COLO668 (cell line): ENCODE data around the gene PAOX.

Experiments
- DNase-seq: peaks from one replicate; lab custom pipeline; 2025; ENCODE audit not compliant: unreplicated experiment; lab: John Stamatoyannopoulos, UW

The PAOX gene

DNA sequence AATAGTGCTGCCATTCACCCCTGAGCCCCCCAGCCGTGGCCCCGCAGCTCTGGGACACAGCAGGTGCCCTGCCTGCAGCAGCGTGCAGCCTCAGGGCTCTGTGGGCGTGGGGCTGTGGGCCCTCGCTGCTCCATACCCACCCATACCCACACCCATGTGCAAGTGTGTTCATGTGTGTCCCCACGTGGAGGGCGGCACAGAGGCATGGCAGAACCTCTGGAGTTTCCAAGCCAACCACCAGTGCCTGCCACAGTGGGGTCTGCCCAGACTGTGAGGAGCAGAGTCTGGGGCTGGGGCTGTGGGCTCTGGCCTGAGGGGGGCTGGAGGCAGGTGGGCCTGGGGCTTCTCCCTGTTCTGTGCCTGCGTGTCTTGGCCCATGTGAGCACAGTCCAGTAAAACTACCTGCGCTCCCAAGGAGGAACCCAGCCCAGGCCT, 29.5 kb upstream of the PAOX start:
- no peak for DNase-seq

DNA sequence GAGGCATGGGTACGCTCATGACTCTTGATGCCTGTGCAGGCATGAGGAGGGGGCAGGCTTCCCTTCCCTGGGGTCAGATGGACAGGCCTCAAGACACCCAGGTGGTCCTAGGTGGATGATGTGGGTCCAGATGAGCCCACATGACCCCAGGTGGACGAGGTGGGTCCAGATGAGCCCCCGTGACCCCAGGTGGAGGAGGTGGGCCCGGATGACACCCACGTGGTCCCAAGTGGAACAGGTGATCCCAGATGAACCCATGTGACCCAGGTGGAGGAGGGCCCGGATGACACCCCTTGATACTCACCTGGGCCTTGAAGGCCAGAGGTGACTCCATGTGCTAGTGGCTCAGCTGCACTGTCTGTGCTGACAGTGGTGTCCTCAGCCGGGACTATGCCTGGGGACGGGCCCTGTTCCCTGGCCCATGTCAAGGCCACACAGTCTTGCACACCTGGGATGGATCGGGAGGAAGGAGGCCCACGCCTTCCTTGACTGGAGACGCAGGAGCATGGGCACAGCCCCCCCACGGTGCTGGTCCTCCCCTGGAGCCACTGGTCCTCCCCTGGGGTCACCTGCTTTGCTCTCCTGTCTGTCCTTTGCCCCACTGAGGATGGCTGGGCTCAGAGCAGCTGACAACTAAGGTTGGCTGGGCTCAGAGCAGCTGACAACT, 28.6 kb upstream of the PAOX start:
- no peak for DNase-seq

DNA sequence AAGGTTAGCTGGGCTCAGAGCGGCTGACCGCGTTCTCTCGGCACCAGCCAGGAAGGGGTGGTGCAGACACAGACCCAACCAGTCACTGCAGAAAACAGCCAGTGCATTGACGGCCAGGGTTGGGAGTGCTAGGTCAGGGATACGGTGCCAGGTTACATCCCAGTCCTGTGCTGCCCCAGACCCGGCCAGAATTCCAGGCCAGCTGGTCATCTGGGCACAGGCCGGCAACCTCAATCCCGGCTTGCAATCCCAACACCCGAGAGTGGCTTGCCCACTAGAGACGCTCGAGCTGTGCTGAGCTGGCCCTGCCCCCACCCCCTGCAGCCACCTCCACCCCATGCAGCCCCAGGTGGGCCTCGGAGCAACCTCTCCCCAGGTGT, 28.1 kb upstream of the PAOX start:
- no peak for DNase-seq

DNA sequence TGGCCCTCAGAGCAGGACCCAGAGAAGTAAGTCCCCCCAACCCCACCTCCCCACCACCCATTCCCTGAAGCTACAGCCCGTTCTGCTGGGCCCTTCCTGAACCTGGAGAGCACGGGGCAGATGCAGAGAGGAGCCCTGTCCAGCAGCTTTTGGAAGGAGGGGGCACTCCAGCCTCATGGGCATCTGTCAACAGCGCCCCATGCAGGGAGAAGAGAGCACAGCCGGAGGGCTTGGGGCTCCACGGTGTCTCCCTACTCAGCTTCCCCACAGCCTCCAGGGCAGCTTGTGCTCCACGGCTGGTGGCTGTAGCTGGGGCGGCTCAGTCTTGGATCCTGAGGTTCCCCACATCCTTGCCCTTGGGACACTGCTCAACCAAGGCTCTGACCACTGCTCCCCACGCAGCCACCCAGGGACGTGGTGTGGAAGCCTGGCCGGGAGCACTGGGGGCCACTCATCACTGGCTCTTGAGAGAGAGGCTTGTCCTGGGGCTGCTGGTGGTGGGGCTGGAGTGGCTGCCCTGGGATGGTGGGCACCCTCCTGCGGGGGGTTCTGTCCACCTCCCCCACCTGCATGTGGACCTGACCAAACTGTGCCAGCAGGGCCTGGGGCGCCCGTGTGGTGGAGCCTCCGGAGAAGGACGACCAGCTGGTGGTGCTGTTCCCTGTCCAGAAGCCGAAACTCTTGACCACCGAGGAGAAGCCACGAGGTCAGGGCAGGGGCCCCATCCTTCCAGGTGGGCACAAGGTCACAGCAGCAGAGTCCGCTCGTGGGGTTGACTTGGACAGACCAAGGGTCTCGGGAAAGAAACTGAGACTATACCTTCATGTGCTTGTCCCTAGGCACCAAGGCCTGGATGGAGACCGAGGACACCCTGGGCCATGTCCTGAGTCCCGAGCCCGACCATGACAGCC, 27.4 kb upstream of the PAOX start:
- no peak for DNase-seq

DNA sequence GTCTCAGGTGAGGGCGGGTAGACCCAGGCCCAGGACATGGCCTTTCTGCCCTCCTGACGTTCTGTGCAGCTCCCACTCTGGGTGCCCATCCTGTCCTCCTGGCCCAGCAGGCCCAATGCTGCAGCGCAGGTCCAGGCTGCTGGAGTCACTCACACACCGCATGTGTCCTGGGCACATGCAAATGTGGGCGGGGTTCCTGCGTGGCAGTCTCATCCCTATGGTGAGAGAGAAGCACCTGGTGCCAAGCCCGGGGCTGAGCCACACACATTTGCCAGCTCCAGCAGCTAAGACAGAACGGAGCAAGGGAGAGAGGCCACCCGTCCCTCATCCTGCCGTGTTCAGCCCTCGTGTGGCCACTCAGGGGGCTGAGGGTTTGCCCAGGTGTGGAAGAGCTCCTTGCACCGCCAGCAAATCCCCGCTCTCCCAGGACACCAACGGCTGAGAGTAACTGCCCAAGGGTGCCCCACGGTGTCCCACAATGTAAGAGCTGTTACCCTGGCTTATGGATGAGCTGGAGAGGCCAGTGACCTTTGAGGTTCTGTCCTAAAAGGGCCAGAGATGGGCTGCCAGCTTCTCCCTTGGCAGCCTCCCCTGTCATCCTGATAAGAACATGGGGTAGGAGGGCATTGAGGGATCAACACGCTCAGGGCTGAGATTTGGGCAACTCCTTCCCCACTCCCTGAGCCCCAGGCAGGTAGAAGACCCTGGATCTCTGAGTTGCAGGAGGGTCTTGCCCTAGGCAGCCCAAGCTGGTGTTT, 25.7 kb upstream of the PAOX start:
- DNase-seq: peak; percentile 16

DNA sequence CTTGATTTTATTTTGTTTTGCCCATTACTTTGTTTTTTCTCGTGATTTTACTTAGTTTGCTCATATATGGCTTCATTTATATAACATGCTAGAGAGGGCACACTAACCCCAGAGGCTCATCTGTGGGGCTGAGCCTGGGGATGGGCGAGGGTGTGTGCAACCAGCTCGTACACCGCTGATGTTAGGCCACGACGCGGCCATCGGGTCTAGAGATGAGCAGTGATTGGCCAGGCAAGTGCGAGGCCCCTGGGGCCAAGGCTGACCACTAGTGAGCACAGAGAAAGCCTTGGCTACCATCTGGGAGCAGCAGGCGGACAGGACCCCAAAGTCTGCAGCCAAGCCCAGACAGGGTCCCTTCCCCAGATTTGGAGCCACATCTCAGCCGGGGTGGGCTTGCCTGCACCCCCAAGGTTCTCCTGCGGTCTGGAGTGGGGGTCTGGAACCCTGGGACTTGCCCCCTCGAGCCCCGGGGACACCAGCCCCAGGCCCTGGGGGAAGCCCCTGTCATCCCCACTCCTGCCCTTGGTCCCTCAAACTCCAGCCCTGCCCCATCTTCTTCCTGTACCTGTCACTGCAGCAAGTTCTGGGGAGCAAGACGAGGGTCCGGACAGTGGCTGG, 25.0 kb upstream of the PAOX start:
- no peak for DNase-seq

DNA sequence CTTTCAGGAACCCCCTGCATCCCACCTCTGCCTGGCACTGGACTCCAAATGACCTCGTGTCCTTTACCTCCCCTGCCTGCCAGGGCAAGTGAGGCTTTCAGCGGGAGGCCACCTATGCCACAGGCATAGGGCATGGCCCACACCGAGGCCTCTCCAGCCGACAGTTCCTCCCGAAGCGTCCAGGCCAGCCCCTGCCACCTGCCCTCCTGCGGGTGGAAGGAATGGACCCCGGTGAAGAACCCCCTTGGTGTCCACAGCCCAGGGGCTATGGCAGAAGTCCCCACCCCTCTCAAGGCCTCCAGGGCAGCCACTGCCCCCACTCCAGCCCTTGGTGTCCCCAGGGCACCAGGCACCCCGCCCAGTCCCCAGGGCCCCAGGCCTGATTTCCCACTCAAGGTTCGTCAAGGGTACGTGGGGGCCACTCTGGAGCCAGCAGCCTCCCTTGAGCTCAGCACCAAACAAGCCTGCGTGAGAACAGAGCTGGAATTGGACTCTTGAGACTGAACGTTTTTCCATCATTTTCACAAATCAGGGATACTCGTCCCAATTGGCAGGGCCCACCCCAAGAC, 24.3 kb upstream of the PAOX start:
- no peak for DNase-seq

DNA sequence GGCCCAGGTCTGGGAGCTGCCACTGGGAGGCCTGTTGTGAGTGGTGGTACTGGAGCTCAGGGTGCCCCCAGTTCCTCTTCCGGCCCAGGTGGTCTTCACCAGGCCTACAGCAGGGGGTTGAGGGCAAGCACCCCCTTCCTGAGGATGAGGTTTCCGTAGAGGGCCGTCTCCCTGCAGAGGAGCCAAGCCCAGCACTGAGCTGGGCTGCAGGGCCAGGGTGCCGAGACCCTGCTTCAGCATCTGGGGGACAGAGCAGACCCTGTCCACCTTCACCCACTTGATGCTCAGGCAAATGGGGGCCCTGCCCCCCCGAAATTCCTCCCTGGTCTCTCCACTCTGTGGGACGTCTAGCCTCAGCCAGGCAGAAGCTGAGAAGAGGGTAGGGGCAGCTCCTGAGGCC, 23.8 kb upstream of the PAOX start:
- DNase-seq: no peak

DNA sequence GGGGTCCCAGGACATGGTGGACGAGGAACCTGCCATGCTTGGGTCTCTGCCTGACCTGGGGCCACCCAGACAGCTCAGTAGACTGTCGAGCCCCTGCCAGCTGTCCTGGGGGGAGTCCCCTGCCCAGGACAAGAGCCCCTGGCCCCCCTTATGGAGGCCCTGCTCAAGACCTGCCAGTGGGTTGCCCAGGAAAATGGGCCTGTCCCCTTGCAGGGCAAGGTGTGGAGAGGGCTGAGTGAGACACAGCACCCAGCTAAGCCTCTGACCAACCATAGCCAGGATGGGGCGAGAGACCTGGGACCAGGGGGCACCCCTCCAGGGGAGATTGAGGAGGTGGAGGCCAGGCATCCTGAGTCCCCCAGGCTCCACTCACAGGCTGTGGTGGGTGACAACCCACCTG, 23.1 kb upstream of the PAOX start:
- no peak for DNase-seq

DNA sequence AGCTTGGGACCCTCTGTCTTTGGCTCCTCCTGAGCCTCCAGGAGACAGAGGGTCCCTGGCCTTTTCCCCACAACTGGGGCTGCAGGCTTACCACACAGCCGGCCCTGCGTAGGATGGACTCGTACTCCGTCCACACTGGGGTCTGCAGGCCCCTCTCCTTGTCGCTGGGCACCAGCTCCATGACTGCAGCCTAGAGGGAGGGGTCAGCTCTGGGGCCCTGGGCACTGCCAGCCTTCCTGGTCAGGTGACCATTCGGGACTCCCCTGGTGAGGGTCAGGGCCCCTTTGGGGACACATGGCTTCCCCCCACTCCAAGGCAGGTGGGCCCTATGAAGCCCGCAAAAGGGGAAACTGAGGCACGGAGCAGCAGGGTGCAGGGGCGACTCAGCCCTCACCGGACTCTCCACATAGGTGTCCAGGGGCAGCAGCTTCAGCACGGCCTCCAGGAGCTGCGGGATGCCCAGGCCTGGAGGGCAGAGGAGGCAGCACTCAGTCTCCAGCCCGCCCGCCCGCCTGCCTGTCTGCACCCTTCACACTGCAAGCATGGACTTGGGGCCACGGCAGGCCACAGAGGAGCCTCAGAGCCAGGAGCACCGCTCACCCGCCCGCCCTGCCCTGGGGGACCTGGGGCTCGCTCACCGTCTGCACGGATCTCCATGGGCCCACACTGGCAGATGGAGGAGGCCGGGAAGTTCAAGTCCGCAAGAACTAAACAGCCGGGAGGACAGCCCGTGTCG, 22.3 kb upstream of the PAOX start:
- DNase-seq: no peak

DNA sequence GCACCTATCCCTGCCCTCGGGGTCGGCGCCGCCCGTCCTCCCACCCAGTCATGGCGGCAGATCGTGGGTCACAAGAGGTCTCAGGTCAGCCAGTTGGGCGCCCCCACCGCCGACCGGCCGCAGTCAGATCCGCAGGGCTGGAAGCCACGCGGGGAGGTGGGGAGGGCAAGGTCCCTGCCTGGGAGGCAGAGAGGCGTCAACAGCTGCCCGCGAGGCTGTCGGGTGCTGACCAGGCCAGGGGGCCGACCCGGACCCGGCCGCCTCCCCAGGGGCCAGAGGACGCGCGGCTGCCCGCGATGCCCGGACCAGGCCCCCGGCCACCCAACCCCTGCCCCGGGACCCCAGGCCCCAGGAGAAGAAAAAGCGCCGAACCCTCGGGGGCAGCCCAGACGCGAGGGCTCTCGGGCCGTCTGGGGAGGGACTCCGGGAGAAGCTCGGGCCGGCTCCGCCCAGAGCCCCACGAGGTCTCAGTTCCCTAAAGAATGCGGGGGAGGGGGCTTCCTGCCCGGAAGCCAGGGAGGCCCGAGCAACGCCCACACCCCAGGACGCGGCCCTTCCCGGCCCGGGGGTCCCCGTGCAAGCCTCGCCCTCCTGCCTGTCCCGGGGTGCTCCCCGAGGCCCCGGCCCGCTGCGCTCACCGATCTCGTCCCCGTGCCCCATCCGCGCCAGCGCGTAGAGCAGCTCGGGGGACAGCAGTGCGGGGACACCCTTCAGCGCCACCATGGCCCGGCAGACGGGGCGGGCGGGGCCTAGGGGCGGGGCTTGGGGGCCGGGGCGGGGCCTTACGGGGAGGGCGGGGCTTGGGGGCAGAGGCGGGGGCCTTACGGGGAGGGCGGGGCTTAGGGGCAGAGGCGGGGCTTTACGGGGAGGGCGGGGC, 21.5 kb upstream of the PAOX start, which contains the start of gene FUOM:
Gene FUOM, minus strand, starts transcription at position 735 of the 877 bp plus-strand sequence. Its CDS starts 12 bp downstream, at position 723.
- DNase-seq: no peak

DNA sequence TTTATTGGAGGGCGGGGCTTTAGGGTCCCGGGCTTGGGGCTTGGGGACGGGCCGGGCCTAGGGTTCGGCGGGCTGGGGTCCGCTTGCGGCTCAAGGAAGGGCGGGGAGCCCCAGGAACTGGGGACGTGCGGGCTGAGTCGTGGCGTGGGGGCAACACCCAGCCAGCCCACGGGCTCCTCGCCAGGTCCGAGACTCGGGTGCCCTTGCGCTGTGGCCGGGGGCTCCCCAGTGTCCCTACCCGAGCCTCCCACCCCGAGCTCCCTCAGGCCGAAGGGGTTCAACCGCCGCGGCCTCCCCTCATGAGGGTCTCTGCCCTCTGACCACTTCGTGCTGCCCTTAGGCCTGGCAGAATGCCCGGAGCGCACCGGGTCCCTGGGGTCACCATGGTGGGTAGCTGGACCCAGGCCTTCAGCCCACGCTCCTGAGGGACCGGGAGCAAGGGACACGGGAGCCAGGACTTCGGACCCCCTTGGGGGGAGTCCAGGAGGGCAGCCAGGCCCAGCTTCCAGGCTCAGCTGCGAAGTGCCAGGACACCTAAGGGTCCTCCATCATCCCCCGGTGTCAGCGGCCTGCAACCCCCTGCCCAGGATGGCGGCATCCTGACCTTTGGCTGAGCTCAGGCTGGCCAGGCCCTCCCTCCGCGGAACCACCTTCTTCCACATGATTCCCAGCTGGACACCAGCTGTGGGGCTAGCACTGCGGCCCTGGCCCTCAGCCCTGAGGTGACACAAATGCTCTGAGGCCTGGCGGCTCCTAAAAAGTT, 20.7 kb upstream of the PAOX start:
- no peak for DNase-seq

DNA sequence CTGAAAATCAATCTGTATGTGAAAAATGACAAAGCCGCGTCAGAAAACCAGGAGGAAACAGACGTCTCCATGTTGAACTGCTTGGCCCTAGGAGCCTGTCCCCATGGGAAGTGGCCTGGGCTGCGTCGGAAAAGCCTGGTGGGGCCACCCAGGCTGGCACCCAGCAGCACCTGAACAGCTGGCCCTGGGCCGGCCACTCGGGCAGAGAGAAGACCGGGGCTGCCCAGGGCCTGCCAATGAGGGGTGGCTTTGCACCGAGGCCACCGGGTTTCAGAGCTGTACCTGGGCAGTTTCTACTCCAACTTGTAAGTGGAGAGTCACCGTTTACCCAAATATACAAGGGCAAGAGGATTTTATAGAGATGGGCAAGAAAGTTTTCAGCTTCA, 20.1 kb upstream of the PAOX start:
- no peak for DNase-seq

DNA sequence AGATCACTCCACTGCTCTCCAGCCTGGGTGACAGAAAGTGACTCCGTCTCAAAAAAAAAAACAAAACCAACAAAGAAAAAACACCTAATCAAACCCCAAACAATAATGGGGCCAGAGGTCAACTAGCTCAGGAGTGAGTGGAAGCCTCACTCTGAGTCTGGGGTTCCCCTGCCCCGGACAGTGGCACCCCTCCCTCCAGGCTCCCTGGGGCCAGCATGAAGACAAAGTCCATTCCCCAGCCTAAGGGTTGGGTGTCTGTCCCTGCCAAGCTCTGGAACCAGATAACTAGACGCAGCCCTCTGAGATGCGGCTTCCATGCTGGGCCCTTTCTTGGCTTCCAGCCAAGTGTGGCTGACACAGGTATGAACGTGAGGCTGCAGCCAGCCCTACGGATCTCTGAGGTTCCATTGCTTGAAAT, 19.5 kb upstream of the PAOX start:
- DNase-seq: peak; percentile 79

DNA sequence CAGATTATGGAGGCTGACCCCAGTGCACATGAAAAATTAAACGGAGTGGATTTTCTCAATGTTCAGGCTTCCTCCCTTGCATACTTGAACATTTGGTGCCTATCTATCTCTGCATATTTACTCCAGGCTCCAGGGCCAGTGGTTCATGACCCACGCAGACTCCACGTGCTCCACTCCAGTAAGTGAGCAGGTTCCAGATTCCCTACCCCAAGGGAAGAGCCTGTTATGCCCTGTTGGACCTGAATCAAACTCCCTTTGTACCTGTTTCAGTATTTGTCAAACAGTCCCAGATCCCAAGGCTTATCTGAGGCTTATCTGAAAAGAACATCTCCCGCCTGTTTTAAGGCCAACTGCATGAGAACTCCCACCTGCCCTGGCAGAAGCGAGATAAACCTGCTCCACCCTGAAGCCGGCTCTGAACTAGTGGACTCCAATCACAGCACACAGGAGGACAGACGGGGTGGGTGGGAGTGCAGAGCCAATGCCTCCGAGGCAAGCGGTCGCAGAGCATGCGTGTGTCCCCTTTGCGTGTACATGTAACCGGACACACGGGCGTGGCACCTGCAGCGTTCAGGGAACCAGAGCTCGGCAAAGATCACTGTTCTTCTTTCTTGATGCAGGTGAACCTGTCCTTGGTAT, 19.0 kb upstream of the PAOX start:
- DNase-seq: peak; percentile 6

DNA sequence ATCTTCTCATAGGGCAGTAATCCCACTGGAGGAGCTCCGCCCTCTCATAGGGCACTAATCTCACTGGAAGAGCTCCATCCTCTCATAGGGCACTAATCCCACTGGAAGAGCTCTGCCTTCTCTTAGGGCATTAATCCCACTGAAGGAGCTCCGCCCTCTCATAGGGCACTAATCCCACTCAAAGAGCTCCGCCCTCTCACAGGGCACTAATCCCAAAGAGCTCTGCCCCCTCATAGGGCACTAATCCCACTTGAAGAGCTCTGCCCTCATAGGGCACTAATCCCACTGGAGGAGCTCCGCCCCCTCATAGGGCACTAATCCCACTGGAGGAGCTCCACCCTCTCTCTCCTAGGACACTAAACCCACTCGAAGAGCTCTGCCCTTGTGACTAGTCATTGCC, 17.8 kb upstream of the PAOX start:
- DNase-seq: no peak

DNA sequence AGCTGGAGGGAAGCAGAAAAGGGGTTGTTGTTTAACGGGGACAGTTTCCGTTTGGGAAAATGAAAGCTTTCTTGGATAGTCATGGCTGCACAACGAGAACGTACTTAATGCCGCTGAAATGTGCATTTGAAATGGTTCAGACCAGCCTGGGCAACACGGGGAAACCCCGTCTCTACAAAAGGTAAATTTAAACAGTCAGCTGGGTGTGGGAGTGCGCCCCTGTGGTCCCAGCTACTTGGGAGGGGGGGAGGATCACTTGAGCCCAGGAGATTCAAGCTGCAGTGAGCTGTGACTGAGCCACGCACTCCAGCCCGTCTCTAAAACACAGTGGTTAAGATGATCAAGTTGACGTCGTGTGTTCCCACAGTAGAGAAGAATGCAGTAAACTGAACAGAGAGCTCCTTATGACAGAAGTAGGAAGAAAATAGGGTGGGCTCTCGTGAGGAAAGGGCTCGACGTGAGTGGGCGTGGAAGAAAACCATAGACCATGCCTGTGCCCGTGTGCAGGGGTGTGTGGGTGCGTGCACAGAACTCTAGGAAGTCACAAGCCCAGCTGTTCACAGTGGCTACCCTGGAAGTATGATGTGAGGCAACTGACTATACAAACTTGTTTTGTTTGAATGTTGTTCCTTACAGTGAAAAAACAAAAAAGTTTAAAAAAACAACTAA, 17.2 kb upstream of the PAOX start:
- no peak for DNase-seq
